LNCaP clone FGC (cell line): Measurements from ENCODE around the gene MYL4.

Experiments used
- DNase-seq: peaks from one replicate; pipeline ENCODE4 v3.0.0-alpha.2; 2011; ENCODE audit warnings: low read depth
- H3K4me3 ChIP-seq: 2 replicates; pipeline ENCODE4 v1.5.1; 2011; ENCODE audit warnings: mild to moderate bottlenecking, low read depth, low read length, control low read depth
- CTCF ChIP-seq: IDR thresholded peaks from 2 replicates; pipeline ENCODE4 v1.5.1; 2012; ENCODE audit warnings: mild to moderate bottlenecking; ENCODE audit not compliant: control insufficient read depth, insufficient read depth; ENCODE audit errors: extremely low read depth

Gene MYL4

GRCh38 chr17:47225911-47226688 lies 17.0 kb downstream of the MYL4 start:
- no peak overlapping the region for H3K4me3 ChIP-seq
- DNase-seq: no peak
- no peak for TF ChIP-seq CTCF

- TF ChIP-seq CTCF: no peak
Observed at GRCh38 chr17:47227862-47228261, 18.7 kb downstream of the MYL4 start.

GRCh38 chr17:47229535-47230443 lies 20.6 kb downstream of the MYL4 start:
- TF ChIP-seq CTCF: peak; percentile 99
- no peak overlapping the region for H3K4me3 ChIP-seq
- DNase-seq: peak; percentile 73

More at GRCh38 chr17:47227862-47228261, 18.7 kb downstream of the MYL4 start:
- DNase-seq: no peak
- H3K4me3 ChIP-seq: no peak overlapping the region

- TF ChIP-seq CTCF: no peak
- no peak overlapping the region for H3K4me3 ChIP-seq
- no peak for DNase-seq
Observed at GRCh38 chr17:47230864-47231263, 21.7 kb downstream of the MYL4 start.

GRCh38 chr17:47231334-47231733 lies 22.2 kb downstream of the MYL4 start:
- no peak for TF ChIP-seq CTCF
- no peak overlapping the region for H3K4me3 ChIP-seq
- no peak for DNase-seq

GRCh38 chr17:47231866-47232265 lies 22.7 kb downstream of the MYL4 start:
- no peak overlapping the region for H3K4me3 ChIP-seq
- no peak for DNase-seq
- no peak for TF ChIP-seq CTCF
